T-helper 1 cell treated with Interleukin-12 subunit alpha and Interleukin-12 subunit beta and Interleukin-4 antibody, amounts not matched to agents 30 μg/mL and 1 μg/mL, for 36 hours (primary cell): Measurements from ENCODE around the gene BECN2.

Source experiments
- H3K27ac Mint-ChIP-seq: one replicate; pipeline ENCODE4 v1.8.0; 2021; ENCODE audit warnings: mild to moderate bottlenecking, mixed read lengths
- H3K27me3 Mint-ChIP-seq: one replicate; pipeline ENCODE4 v1.8.0; 2021; ENCODE audit warnings: low read depth, mixed read lengths
- H3K36me3 Mint-ChIP-seq: one replicate; pipeline ENCODE4 v1.8.0; 2021; ENCODE audit warnings: low read depth, mixed read lengths
- H3K4me1 Mint-ChIP-seq: one replicate; pipeline ENCODE4 v1.8.0; 2021; ENCODE audit warnings: low read depth, mixed read lengths
- H3K4me3 Mint-ChIP-seq: one replicate; pipeline ENCODE4 v1.8.0; 2021; ENCODE audit warnings: mild to moderate bottlenecking, moderate library complexity, mixed read lengths
- H3K9me3 Mint-ChIP-seq: one replicate; pipeline ENCODE4 v1.8.0; 2021; ENCODE audit warnings: mixed read lengths

BECN2 gene

GRCh38 chr1:241957692-241958494 is at the start of gene BECN2:
BECN2 (plus strand) TSS chr1:241957767; CDS start chr1:241957767, 0 bp downstream.
- no peaks in the 10 kb centered on the region for H3K27me3 Mint-ChIP-seq
- no peak within 1 kb of the TSS for H3K4me3 Mint-ChIP-seq
- H3K36me3 Mint-ChIP-seq: no peaks in the 10 kb centered on the region
- no peaks in the 10 kb centered on the region for H3K4me1 Mint-ChIP-seq
- H3K27ac Mint-ChIP-seq: no peak within 1 kb of the TSS
- no peaks in the 10 kb centered on the region for H3K9me3 Mint-ChIP-seq

- Mint-ChIP-seq H3K27me3 (no peaks in the 10 kb centered on the region), H3K36me3 (no peaks in the 10 kb centered on the region), H3K4me3 (no peak overlapping the region), H3K27ac (peak overlapping the region; percentile 41), H3K9me3 (no peaks in the 10 kb centered on the region), H3K4me1 (no peaks in the 10 kb centered on the region)
Observed at GRCh38 chr1:241916196-241916595, 41.4 kb upstream of the BECN2 start.

- Mint-ChIP-seq H3K27me3 (no peaks in the 10 kb centered on the region), H3K27ac (no peak overlapping the region), H3K9me3 (no peaks in the 10 kb centered on the region), H3K36me3 (no peaks in the 10 kb centered on the region), H3K4me1 (no peaks in the 10 kb centered on the region), H3K4me3 (no peak overlapping the region)
Observed at GRCh38 chr1:241917487-241917886, 40.1 kb upstream of the BECN2 start.

- no peak overlapping the region for H3K4me3 Mint-ChIP-seq
- H3K27ac Mint-ChIP-seq: no peak overlapping the region
- no peaks in the 10 kb centered on the region for H3K36me3 Mint-ChIP-seq
- H3K27me3 Mint-ChIP-seq: no peaks in the 10 kb centered on the region
- no peaks in the 10 kb centered on the region for H3K4me1 Mint-ChIP-seq
- no peaks in the 10 kb centered on the region for H3K9me3 Mint-ChIP-seq
Observed at GRCh38 chr1:241918879-241919278, 38.7 kb upstream of the BECN2 start.

GRCh38 chr1:241924080-241924808 is 33.3 kb upstream of the BECN2 start:
- Mint-ChIP-seq H3K4me3 (no peak overlapping the region), H3K27ac (no peak overlapping the region), H3K36me3 (no peaks in the 10 kb centered on the region), H3K4me1 (no peaks in the 10 kb centered on the region), H3K27me3 (no peaks in the 10 kb centered on the region), H3K9me3 (no peaks in the 10 kb centered on the region)

GRCh38 chr1:241926141-241926540 is 31.4 kb upstream of the BECN2 start:
- no peaks in the 10 kb centered on the region for H3K9me3 Mint-ChIP-seq

GRCh38 chr1:241927321-241927720 is 30.2 kb upstream of the BECN2 start:
- H3K4me3 Mint-ChIP-seq: no peak overlapping the region
- no peaks in the 10 kb centered on the region for H3K4me1 Mint-ChIP-seq
- H3K27ac Mint-ChIP-seq: no peak overlapping the region
- H3K9me3 Mint-ChIP-seq: no peaks in the 10 kb centered on the region
- no peaks in the 10 kb centered on the region for H3K27me3 Mint-ChIP-seq
- H3K36me3 Mint-ChIP-seq: no peaks in the 10 kb centered on the region

More at GRCh38 chr1:241926141-241926540, 31.4 kb upstream of the BECN2 start:
- Mint-ChIP-seq H3K27me3 (no peaks in the 10 kb centered on the region), H3K36me3 (no peaks in the 10 kb centered on the region), H3K27ac (no peak overlapping the region), H3K4me1 (no peaks in the 10 kb centered on the region), H3K4me3 (no peak overlapping the region)

GRCh38 chr1:241932845-241933244 is 24.7 kb upstream of the BECN2 start:
- H3K27me3 Mint-ChIP-seq: peaks cover 11% of the 10 kb centered on the region
- no peak overlapping the region for H3K4me3 Mint-ChIP-seq
- H3K36me3 Mint-ChIP-seq: no peaks in the 10 kb centered on the region
- H3K4me1 Mint-ChIP-seq: no peaks in the 10 kb centered on the region
- no peaks in the 10 kb centered on the region for H3K9me3 Mint-ChIP-seq
- no peak overlapping the region for H3K27ac Mint-ChIP-seq

- H3K27me3 Mint-ChIP-seq: peaks cover 11% of the 10 kb centered on the region
- H3K9me3 Mint-ChIP-seq: no peaks in the 10 kb centered on the region
- no peak overlapping the region for H3K27ac Mint-ChIP-seq
- no peak overlapping the region for H3K4me3 Mint-ChIP-seq
- H3K36me3 Mint-ChIP-seq: no peaks in the 10 kb centered on the region
- H3K4me1 Mint-ChIP-seq: no peaks in the 10 kb centered on the region
Observed at GRCh38 chr1:241934201-241934848, 23.2 kb upstream of the BECN2 start.

- Mint-ChIP-seq H3K4me1 (no peaks in the 10 kb centered on the region), H3K36me3 (no peaks in the 10 kb centered on the region), H3K9me3 (no peaks in the 10 kb centered on the region), H3K4me3 (no peak overlapping the region), H3K27me3 (peaks cover 11% of the 10 kb centered on the region), H3K27ac (no peak overlapping the region)
Observed at GRCh38 chr1:241934866-241935265, 22.7 kb upstream of the BECN2 start.

- Mint-ChIP-seq H3K4me1 (no peaks in the 10 kb centered on the region), H3K9me3 (no peaks in the 10 kb centered on the region), H3K27ac (no peak overlapping the region), H3K36me3 (no peaks in the 10 kb centered on the region), H3K4me3 (no peak overlapping the region), H3K27me3 (no peaks in the 10 kb centered on the region)
Observed at GRCh38 chr1:241939798-241940197, 17.8 kb upstream of the BECN2 start.

- no peaks in the 10 kb centered on the region for H3K9me3 Mint-ChIP-seq
- no peaks in the 10 kb centered on the region for H3K36me3 Mint-ChIP-seq
- no peak overlapping the region for H3K27ac Mint-ChIP-seq
- H3K4me1 Mint-ChIP-seq: no peaks in the 10 kb centered on the region
- H3K27me3 Mint-ChIP-seq: no peaks in the 10 kb centered on the region
- H3K4me3 Mint-ChIP-seq: no peak overlapping the region
Observed at GRCh38 chr1:241942738-241943137, 14.8 kb upstream of the BECN2 start.

- no peaks in the 10 kb centered on the region for H3K36me3 Mint-ChIP-seq
Observed at GRCh38 chr1:241944300-241944699, 13.3 kb upstream of the BECN2 start.

GRCh38 chr1:241947354-241947753 is 10.2 kb upstream of the BECN2 start:
- no peaks in the 10 kb centered on the region for H3K9me3 Mint-ChIP-seq
- no peak overlapping the region for H3K27ac Mint-ChIP-seq
- H3K4me1 Mint-ChIP-seq: no peaks in the 10 kb centered on the region
- H3K27me3 Mint-ChIP-seq: no peaks in the 10 kb centered on the region
- H3K36me3 Mint-ChIP-seq: no peaks in the 10 kb centered on the region
- H3K4me3 Mint-ChIP-seq: no peak overlapping the region

More at GRCh38 chr1:241944300-241944699, 13.3 kb upstream of the BECN2 start:
- Mint-ChIP-seq H3K9me3 (no peaks in the 10 kb centered on the region), H3K27ac (no peak overlapping the region), H3K4me1 (no peaks in the 10 kb centered on the region), H3K27me3 (no peaks in the 10 kb centered on the region), H3K4me3 (no peak overlapping the region)

- no peaks in the 10 kb centered on the region for H3K36me3 Mint-ChIP-seq
- no peaks in the 10 kb centered on the region for H3K27me3 Mint-ChIP-seq
- H3K9me3 Mint-ChIP-seq: no peaks in the 10 kb centered on the region
- no peak overlapping the region for H3K4me3 Mint-ChIP-seq
- H3K27ac Mint-ChIP-seq: no peak overlapping the region
- H3K4me1 Mint-ChIP-seq: no peaks in the 10 kb centered on the region
Observed at GRCh38 chr1:241950390-241950789, 7.2 kb upstream of the BECN2 start.
